H9 (cell line): ENCODE measurements around the gene GSTM3. TPM values are rescaled to one million over a fixed set of nuclear protein-coding genes. Genes with fewer than 3 reads are reported as not detected.

Experiments
- DNase-seq: peaks from one replicate; pipeline ENCODE4 v3.0.0-alpha.2; 2017
- H2AFZ ChIP-seq: one replicate; pipeline ENCODE4 v1.6.1; 2013; ENCODE audit warnings: mild to moderate bottlenecking, low read length, control low read depth, moderate library complexity
- H2AK5ac ChIP-seq: 2 replicates; pipeline ENCODE4 v1.6.1; 2013; ENCODE audit warnings: low read length, control low read depth, mixed read lengths; ENCODE audit not compliant: insufficient read length
- H2BK120ac ChIP-seq: one replicate; pipeline ENCODE4 v1.6.1; 2013; ENCODE audit warnings: low read depth, mild to moderate bottlenecking, low read length, control low read depth, inconsistent platforms; ENCODE audit not compliant: poor library complexity, severe bottlenecking
- H2BK12ac ChIP-seq: 2 replicates; pipeline ENCODE4 v1.6.1; 2013; ENCODE audit warnings: low read length, control low read depth, mixed read lengths, low read depth; ENCODE audit not compliant: insufficient read length
- H2BK15ac ChIP-seq: 2 replicates; pipeline ENCODE4 v1.6.1; 2013; ENCODE audit warnings: low read depth, low read length, control low read depth
- H2BK20ac ChIP-seq: one replicate; pipeline ENCODE4 v1.6.1; 2013; ENCODE audit warnings: low read depth, mild to moderate bottlenecking, low read length, control low read depth, inconsistent platforms; ENCODE audit not compliant: poor library complexity, severe bottlenecking
- H2BK5ac ChIP-seq: 2 replicates; pipeline ENCODE4 v1.6.1; 2013; ENCODE audit warnings: low read length, control low read depth, mixed read lengths; ENCODE audit not compliant: insufficient read length
- H3K14ac ChIP-seq: 2 replicates; pipeline ENCODE4 v1.6.1; 2013; ENCODE audit warnings: low read length, control low read depth; ENCODE audit not compliant: insufficient read depth
- H3K18ac ChIP-seq: 2 replicates; pipeline ENCODE4 v1.6.1; 2013; ENCODE audit warnings: low read depth, mild to moderate bottlenecking, mixed read lengths, low read length, control low read depth; ENCODE audit not compliant: insufficient read length
- H3K23ac ChIP-seq: 2 replicates; pipeline ENCODE4 v1.6.1; 2013; ENCODE audit warnings: low read length, control low read depth, mixed read lengths, low read depth; ENCODE audit not compliant: insufficient read length
- H3K23me2 ChIP-seq: 2 replicates; pipeline ENCODE4 v1.6.1; 2013; ENCODE audit warnings: low read depth, mild to moderate bottlenecking, mixed read lengths, low read length, control low read depth; ENCODE audit not compliant: insufficient read length, poor library complexity, severe bottlenecking
- H3K27ac ChIP-seq: 2 replicates; pipeline ENCODE4 v1.5.1; 2013; ENCODE audit warnings: low read length, control low read depth, mixed read lengths, low read depth; ENCODE audit not compliant: insufficient read length
- H3K27me3 ChIP-seq: 2 replicates; pipeline ENCODE4 v1.6.1; 2013; ENCODE audit warnings: low read length, control low read depth, inconsistent platforms; ENCODE audit not compliant: insufficient read depth
- H3K4ac ChIP-seq: 2 replicates; pipeline ENCODE4 v1.6.1; 2013; ENCODE audit warnings: low read depth, mild to moderate bottlenecking, control low read depth, inconsistent platforms, low read length, moderate library complexity
- H3K4me1 ChIP-seq: 2 replicates; pipeline ENCODE4 v1.6.1; 2013; ENCODE audit warnings: low read length, control low read depth, inconsistent platforms; ENCODE audit not compliant: insufficient read depth
- H3K4me2 ChIP-seq: 2 replicates; pipeline ENCODE4 v1.6.1; 2013; ENCODE audit warnings: low read length, control low read depth, mixed read lengths; ENCODE audit not compliant: insufficient read length, insufficient read depth
- H3K56ac ChIP-seq: 2 replicates; pipeline ENCODE4 v1.6.1; 2013; ENCODE audit warnings: low read depth, mild to moderate bottlenecking, mixed read lengths, low read length, control low read depth; ENCODE audit not compliant: insufficient read length
- H3K79me1 ChIP-seq: 2 replicates; pipeline ENCODE4 v1.6.1; 2013; ENCODE audit warnings: low read depth, mild to moderate bottlenecking, moderate library complexity, low read length, control low read depth, inconsistent platforms; ENCODE audit not compliant: insufficient read depth, poor library complexity, severe bottlenecking
- H3K79me2 ChIP-seq: 2 replicates; pipeline ENCODE4 v1.6.1; 2013; ENCODE audit warnings: low read length, control low read depth, inconsistent platforms; ENCODE audit not compliant: insufficient read depth
- H3K9ac ChIP-seq: 2 replicates; pipeline ENCODE4 v1.6.1; 2013; ENCODE audit warnings: low read length, control low read depth, mixed read lengths; ENCODE audit not compliant: insufficient read length; ENCODE audit errors: extremely low read depth
- H3K9me3 ChIP-seq: one replicate; pipeline ENCODE4 v1.6.1; 2013; ENCODE audit warnings: low read depth, low read length, inconsistent platforms; ENCODE audit not compliant: control insufficient read depth
- H3T11ph ChIP-seq: one replicate; pipeline ENCODE4 v1.6.1; 2013; ENCODE audit warnings: mild to moderate bottlenecking, low read length, control low read depth, inconsistent platforms
- H4K20me1 ChIP-seq: one replicate; pipeline ENCODE4 v1.6.1; 2013; ENCODE audit not compliant: control insufficient read depth, insufficient read length, insufficient read depth
- H4K5ac ChIP-seq: 2 replicates; pipeline ENCODE4 v1.6.1; 2013; ENCODE audit warnings: low read depth, mild to moderate bottlenecking, mixed read lengths, low read length, control low read depth; ENCODE audit not compliant: insufficient read length
- H4K8ac ChIP-seq: replicated peaks from 2 replicates; pipeline ENCODE4 v1.6.1; 2013; ENCODE audit warnings: low read length, control low read depth, mixed read lengths, low read depth; ENCODE audit not compliant: insufficient read length
- H4K91ac ChIP-seq: 2 replicates; pipeline ENCODE4 v1.6.1; 2013; ENCODE audit warnings: low read depth, mild to moderate bottlenecking, moderate library complexity, mixed read lengths, low read length, control low read depth; ENCODE audit not compliant: insufficient read length
- H3K27ac Mint-ChIP-seq, 3 experiments: 2 replicates in 2 of 3; 3 replicates in 1 of 3; pipeline ENCODE4 v1.8.0; 2020 to 2021; ENCODE audit warnings: mixed read lengths in 3 of 3, mild to moderate bottlenecking in 1 of 3, moderate library complexity in 1 of 3
- H3K27me3 Mint-ChIP-seq: 2 replicates; pipeline ENCODE4 v1.8.0; 2021; ENCODE audit warnings: low read depth, mild to moderate bottlenecking, moderate library complexity, mixed read lengths
- H3K36me3 Mint-ChIP-seq, 3 experiments: 2 replicates in 2 of 3; 3 replicates in 1 of 3; pipeline ENCODE4 v1.8.0; 2020 to 2021; ENCODE audit warnings: low read depth in 3 of 3, mixed read lengths in 3 of 3; ENCODE audit not compliant: insufficient read depth in 1 of 3
- H3K4me1 Mint-ChIP-seq, 2 experiments: 2 replicates each; pipeline ENCODE4 v1.8.0; 2020; ENCODE audit warnings: mixed read lengths in 2 of 2
- H3K4me3 Mint-ChIP-seq, 2 experiments: 2 replicates in 1 of 2; 3 replicates in 1 of 2; pipeline ENCODE4 v1.8.0; 2020 to 2021; ENCODE audit warnings: mild to moderate bottlenecking in 2 of 2, mixed read lengths in 2 of 2, moderate library complexity in 1 of 2
- H3K9me3 Mint-ChIP-seq, 2 experiments: 2 replicates in 1 of 2; 3 replicates in 1 of 2; pipeline ENCODE4 v1.8.0; 2020; ENCODE audit warnings: mild to moderate bottlenecking in 2 of 2, mixed read lengths in 2 of 2, moderate library complexity in 1 of 2
- CTCF ChIP-seq: fragments of 200-600 bp; sonication (generic); conservative IDR thresholded peaks from 3 replicates; pipeline ENCODE4 v1.8.0; 2021; ENCODE audit warnings: antibody characterized with exemption, mild to moderate bottlenecking
- WGBS: extraction: QIAGEN DNeasy Blood & Tissue Kit; methylation state at CpG from one replicate; pipeline ENCODE4 v1.1.7; 2013; ENCODE audit warnings: missing lambda C conversion rate, low lambda C conversion rate, mixed read lengths; ENCODE audit not compliant: insufficient read length; ENCODE audit errors: extremely low coverage; 5-methylcytosine and 5-hydroxymethylcytosine counted together
- total RNA-seq: library from RNA; stranded (reverse); gene quantifications from 2 replicates; pipeline ENCODE4 v1.2.1, GENCODE V29; 2021

Gene GSTM3
- total RNA-seq, 1 experiment from 2014 or later, result 3.5 TPM

GRCh38 chr1:109760581-109761226 is 19.9 kb upstream of the GSTM3 start:
- Histone ChIP-seq H3K4me1 (no peaks in the 10 kb centered on the region), H3K27ac (no peak overlapping the region), H3T11ph (no peak overlapping the region), H2BK5ac (no peak overlapping the region), H3K4ac (no peak overlapping the region), H2BK15ac (no peak overlapping the region), H3K18ac (no peak overlapping the region), H2AK5ac (no peak overlapping the region), H2AFZ (no peak overlapping the region), H3K4me2 (no peak overlapping the region), H4K5ac (no peak overlapping the region), H2BK12ac (no peak overlapping the region), H3K14ac (no peak overlapping the region; the same call in 1 of the 2 replicates), H4K8ac (no peak overlapping the region), H3K9ac (no peak overlapping the region), H2BK120ac (no peak overlapping the region), H4K20me1 (no peaks in the 10 kb centered on the region), H3K23ac (no peak overlapping the region), H3K79me1 (no peaks in the 10 kb centered on the region), H3K56ac (no peak overlapping the region), H4K91ac (no peak overlapping the region), H3K23me2 (no peaks in the 10 kb centered on the region), H3K9me3 (no peaks in the 10 kb centered on the region), H2BK20ac (no peak overlapping the region), H3K27me3 (no peaks in the 10 kb centered on the region), H3K79me2 (no peaks in the 10 kb centered on the region)
- Mint-ChIP-seq H3K27ac (no peak overlapping the region), H3K9me3 (no peaks in the 10 kb centered on the region), H3K4me1 (peaks cover 4 to 5% of the 10 kb centered on the region in 2 experiments; a peak in 2 of 4 replicates), H3K27me3 (peaks cover 2% of the 10 kb centered on the region; the same call in 1 of the 2 replicates), H3K4me3 (no peak overlapping the region), H3K36me3 (no peaks in the 10 kb centered on the region)
- TF ChIP-seq CTCF, result no peak
- DNase-seq, result no peak
- WGBS, result no CpG with 5 or more reads among the region's 7 CpGs
